ENCODE measurements around the gene AP1S2.

- TF ChIP-seq CTCF (IDR thresholded peaks at IDR 0.05; ENCODE audit: insufficient read depth, low read length) (no peak), POLR2AphosphoS5 (IDR thresholded peaks at IDR 0.05; ENCODE audit: low read depth) (no peak), REST (IDR thresholded peaks at IDR 0.05; ENCODE audit: insufficient replicate concordance, low read depth) (no peak), GABPA (IDR thresholded peaks at IDR 0.05; ENCODE audit: low read depth) (no peak)
Measured at GRCh38 chrX:15786915-15787314, 67.7 kb downstream of the AP1S2 start.

All from HL-60 (cell line).